T-helper 2 cell treated with Interferon-gamma antibody and Interleukin-4, amounts not matched to agents 100 ng/mL and 5 ng/mL, for 36 hours (primary cell): Measurements from ENCODE around the gene HLA-F. TPM values are rescaled to one million over a fixed set of nuclear protein-coding genes. Genes with fewer than 3 reads are reported as not detected.

Source experiments
- intact Hi-C: fragments of 100-400 bp; cut with micrococcal nuclease; formaldehyde crosslinking; loops from one replicate; pipeline ENCODE4 v1.15.1; 2023
- total RNA-seq: library from RNA; stranded (reverse); gene quantifications from 2 replicates; pipeline ENCODE4 v1.2.3, GENCODE V29; 2022

HLA-F gene
- total RNA-seq, 1 donor from 2014 or later = 285 TPM

- intact Hi-C loops = loop anchor here (5.0 kb wide), 2 partner anchors 72 to 218 kb away; partner anchors contain the start of gene HLA-A
These were observed 693 bp downstream of the HLA-F start for GRCh38 chr6:29723666-29724588.

- intact Hi-C loops = loop anchor here (5.0 kb wide), 2 partner anchors 73 to 217 kb away; partner anchors contain the start of gene HLA-A
These were observed 2.0 kb downstream of the HLA-F start for GRCh38 chr6:29724937-29725869.

- intact Hi-C loops = no loop called here
These were observed 2.8 kb downstream of the HLA-F start for GRCh38 chr6:29726001-29726400.

- intact Hi-C loops = no loop called here
These were observed 3.4 kb downstream of the HLA-F start for GRCh38 chr6:29726571-29727194.

GRCh38 chr6:29727637-29728036 is 4.4 kb downstream of the HLA-F start:
- intact Hi-C loops = no loop called here

GRCh38 chr6:29728173-29728874 is 5.1 kb downstream of the HLA-F start:
- intact Hi-C loops = no loop called here

GRCh38 chr6:29728875-29729270 is 5.6 kb downstream of the HLA-F start:
- intact Hi-C loops = no loop called here

GRCh38 chr6:29729774-29730328 is 6.6 kb downstream of the HLA-F start:
- intact Hi-C loops = no loop called here

- intact Hi-C loops = no loop called here
These were observed 7.4 kb downstream of the HLA-F start for GRCh38 chr6:29730575-29731126.

- intact Hi-C loops = no loop called here
These were observed 8.0 kb downstream of the HLA-F start for GRCh38 chr6:29731281-29731680.

- intact Hi-C loops = no loop called here
These were observed 9.8 kb downstream of the HLA-F start for GRCh38 chr6:29733057-29733456.

GRCh38 chr6:29734046-29735018 is 11.1 kb downstream of the HLA-F start:
- intact Hi-C loops = no loop called here

- intact Hi-C loops = no loop called here
These were observed 13.3 kb downstream of the HLA-F start for GRCh38 chr6:29736563-29736962.

GRCh38 chr6:29737707-29738630 is 14.7 kb downstream of the HLA-F start:
- intact Hi-C loops = loop anchor here (1.0 to 2.0 kb wide), 3 partner anchors 15 to 97 kb away; no protein-coding TSS in a partner anchor

GRCh38 chr6:29739136-29739881 is 16.1 kb downstream of the HLA-F start:
- intact Hi-C loops = loop anchor here (2.0 kb wide), 1 partner anchor 95 kb away; no protein-coding TSS in a partner anchor

GRCh38 chr6:29739882-29740261 is 16.6 kb downstream of the HLA-F start:
- intact Hi-C loops = loop anchor here (2.0 kb wide), 1 partner anchor 95 kb away; no protein-coding TSS in a partner anchor

- intact Hi-C loops = no loop called here
These were observed 18.4 kb downstream of the HLA-F start for GRCh38 chr6:29741592-29741991.
